ENCODE results near the gene ZNF626.

ZNF626 gene

GRCh38 chr19:20612711-20613316 is 48.6 kb downstream of the ZNF626 start:
- H3K9me3 ChIP-seq (replicated peaks in 1 of 2; ENCODE audit: control insufficient read depth in 2 of 2, insufficient read depth in 1 of 2, low read depth in 1 of 2, low read length in 2 of 2) = peaks cover 0 to 2% of the 10 kb centered on the region in 2 donors
- no peak overlapping the region for H2BK120ac ChIP-seq (ENCODE audit: low read depth, low read length)
- no peak overlapping the region for H3K9ac ChIP-seq (ENCODE audit: low read depth, low read length, poor library complexity)
- H3K4me2 ChIP-seq (ENCODE audit: insufficient read depth, low read length, poor library complexity, severe bottlenecking) = no peak overlapping the region
- no peaks in the 10 kb centered on the region for H3K36me3 ChIP-seq (replicated peaks in 1 of 2; ENCODE audit: control insufficient read depth in 2 of 2, insufficient read depth in 2 of 2, low read length in 2 of 2)
- no peak overlapping the region for H3K4me3 ChIP-seq (ENCODE audit: low read length in 2 of 2)
- H3K23ac ChIP-seq (ENCODE audit: low read depth, low read length, poor library complexity) = no peak overlapping the region
- no peak overlapping the region for H2BK5ac ChIP-seq (ENCODE audit: low read length)
- no peak overlapping the region for H3K18ac ChIP-seq (ENCODE audit: low read length)
- H2BK15ac ChIP-seq (ENCODE audit: low read length) = no peak overlapping the region
- H2AFZ ChIP-seq (ENCODE audit: low read length) = no peak overlapping the region
- H3K14ac ChIP-seq (ENCODE audit: low read length) = no peak overlapping the region
- H3K27ac ChIP-seq (replicated peaks; ENCODE audit: low read length) = no peak overlapping the region
- WGBS, 2 donors (ENCODE audit: extremely low coverage in 2 of 2, insufficient read length in 2 of 2, insufficient replicate concordance in 1 of 2) = no CpG with 5 or more reads among the region's 5 CpGs
- no peak overlapping the region for H4K8ac ChIP-seq (ENCODE audit: low read depth, low read length)
- no peak overlapping the region for H3K4ac ChIP-seq (ENCODE audit: low read length)
- DNase-seq (ENCODE audit: low spot score) = no peak
- H2AK5ac ChIP-seq (ENCODE audit: low read depth, low read length) = no peak overlapping the region
- no peak overlapping the region for H4K91ac ChIP-seq (ENCODE audit: low read depth, low read length, poor library complexity)
- no peak overlapping the region for H2BK12ac ChIP-seq (ENCODE audit: low read length)
- no peaks in the 10 kb centered on the region for H3K4me1 ChIP-seq (ENCODE audit: control insufficient read depth in 2 of 2, insufficient read depth in 1 of 2, low read depth in 1 of 2, low read length in 2 of 2)
- H3K79me1 ChIP-seq (ENCODE audit: low read depth, low read length) = no peaks in the 10 kb centered on the region
- no peaks in the 10 kb centered on the region for H3K27me3 ChIP-seq (ENCODE audit: control insufficient read depth in 3 of 3, insufficient read depth in 3 of 3, low read depth in 1 of 3, low read length in 3 of 3)

- Histone ChIP-seq H2AK5ac (ENCODE audit: low read depth, low read length) (no peak overlapping the region), H2BK5ac (ENCODE audit: low read length) (no peak overlapping the region), H3K9me3 (replicated peaks in 1 of 2; ENCODE audit: control insufficient read depth in 2 of 2, insufficient read depth in 1 of 2, low read depth in 1 of 2, low read length in 2 of 2) (peaks cover 0 to 2% of the 10 kb centered on the region in 2 donors), H3K4me1 (ENCODE audit: control insufficient read depth in 2 of 2, insufficient read depth in 1 of 2, low read depth in 1 of 2, low read length in 2 of 2) (no peaks in the 10 kb centered on the region), H3K4me3 (ENCODE audit: low read length in 2 of 2) (no peak overlapping the region), H3K36me3 (replicated peaks in 1 of 2; ENCODE audit: control insufficient read depth in 2 of 2, insufficient read depth in 2 of 2, low read length in 2 of 2) (no peaks in the 10 kb centered on the region), H3K18ac (ENCODE audit: low read length) (no peak overlapping the region), H3K23ac (ENCODE audit: low read depth, low read length, poor library complexity) (no peak overlapping the region), H4K8ac (ENCODE audit: low read depth, low read length) (no peak overlapping the region), H2BK15ac (ENCODE audit: low read length) (no peak overlapping the region), H3K14ac (ENCODE audit: low read length) (no peak overlapping the region), H2BK120ac (ENCODE audit: low read depth, low read length) (no peak overlapping the region), H2AFZ (ENCODE audit: low read length) (no peak overlapping the region), H3K4ac (ENCODE audit: low read length) (no peak overlapping the region), H4K91ac (ENCODE audit: low read depth, low read length, poor library complexity) (no peak overlapping the region), H3K27ac (replicated peaks; ENCODE audit: low read length) (no peak overlapping the region), H3K4me2 (ENCODE audit: insufficient read depth, low read length, poor library complexity, severe bottlenecking) (no peak overlapping the region), H3K9ac (ENCODE audit: low read depth, low read length, poor library complexity) (no peak overlapping the region), H3K27me3 (ENCODE audit: control insufficient read depth in 3 of 3, insufficient read depth in 3 of 3, low read depth in 1 of 3, low read length in 3 of 3) (no peaks in the 10 kb centered on the region), H3K79me1 (ENCODE audit: low read depth, low read length) (no peaks in the 10 kb centered on the region), H2BK12ac (ENCODE audit: low read length) (no peak overlapping the region)
- no peak for DNase-seq (ENCODE audit: low spot score)
- no CpG with 5 or more reads among the region's 6 CpGs for WGBS, 2 donors (ENCODE audit: extremely low coverage in 2 of 2, insufficient read length in 2 of 2, insufficient replicate concordance in 1 of 2)
Measured at GRCh38 chr19:20611866-20612265, 49.5 kb downstream of the ZNF626 start.

DNA sequence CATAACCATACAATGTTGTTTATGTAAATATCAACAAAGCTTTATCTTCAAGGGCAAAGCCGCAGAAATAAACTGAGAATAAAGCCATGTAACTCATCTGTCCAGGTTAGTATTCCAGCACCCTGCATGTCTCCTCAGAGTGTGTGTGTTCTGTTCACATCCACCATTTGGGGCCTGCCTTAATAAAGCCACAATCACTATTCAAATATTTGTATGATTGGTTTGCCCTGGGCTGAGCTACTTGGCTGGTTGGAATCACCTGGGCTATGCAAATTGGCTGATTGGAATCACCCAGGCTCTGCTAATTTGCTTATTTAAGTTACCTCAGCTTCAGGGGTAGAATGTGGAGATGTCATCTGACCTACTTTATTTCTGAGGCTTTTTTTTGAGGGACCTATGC is 53.4 kb downstream of the ZNF626 start:
- no peak overlapping the region for H4K8ac ChIP-seq (ENCODE audit: low read depth, low read length)
- H2BK12ac ChIP-seq (ENCODE audit: low read length) = no peak overlapping the region
- H3K27ac ChIP-seq (replicated peaks; ENCODE audit: low read length) = no peak overlapping the region
- no peak overlapping the region for H3K18ac ChIP-seq (ENCODE audit: low read length)
- H2BK5ac ChIP-seq (ENCODE audit: low read length) = no peak overlapping the region
- H3K79me1 ChIP-seq (ENCODE audit: low read depth, low read length) = no peaks in the 10 kb centered on the region
- H3K14ac ChIP-seq (ENCODE audit: low read length) = no peak overlapping the region
- DNase-seq (ENCODE audit: low spot score) = no peak
- H2AK5ac ChIP-seq (ENCODE audit: low read depth, low read length) = no peak overlapping the region
- H3K27me3 ChIP-seq (ENCODE audit: control insufficient read depth in 3 of 3, insufficient read depth in 3 of 3, low read depth in 1 of 3, low read length in 3 of 3) = no peaks in the 10 kb centered on the region
- no peaks in the 10 kb centered on the region for H3K4me1 ChIP-seq (ENCODE audit: control insufficient read depth in 2 of 2, insufficient read depth in 1 of 2, low read depth in 1 of 2, low read length in 2 of 2)
- no peaks in the 10 kb centered on the region for H3K9me3 ChIP-seq (replicated peaks in 1 of 2; ENCODE audit: control insufficient read depth in 2 of 2, insufficient read depth in 1 of 2, low read depth in 1 of 2, low read length in 2 of 2)
- H3K9ac ChIP-seq (ENCODE audit: low read depth, low read length, poor library complexity) = no peak overlapping the region
- no peak overlapping the region for H2AFZ ChIP-seq (ENCODE audit: low read length)
- no peak overlapping the region for H3K4me2 ChIP-seq (ENCODE audit: insufficient read depth, low read length, poor library complexity, severe bottlenecking)
- H3K23ac ChIP-seq (ENCODE audit: low read depth, low read length, poor library complexity) = no peak overlapping the region
- no peak overlapping the region for H2BK120ac ChIP-seq (ENCODE audit: low read depth, low read length)
- H2BK15ac ChIP-seq (ENCODE audit: low read length) = no peak overlapping the region
- no peak overlapping the region for H3K4ac ChIP-seq (ENCODE audit: low read length)
- H4K91ac ChIP-seq (ENCODE audit: low read depth, low read length, poor library complexity) = no peak overlapping the region
- H3K4me3 ChIP-seq (ENCODE audit: low read length in 2 of 2) = no peak overlapping the region
- no CpG with 5 or more reads among the region's 1 CpG for WGBS, 2 donors (ENCODE audit: extremely low coverage in 2 of 2, insufficient read length in 2 of 2, insufficient replicate concordance in 1 of 2)
- no peaks in the 10 kb centered on the region for H3K36me3 ChIP-seq (replicated peaks in 1 of 2; ENCODE audit: control insufficient read depth in 2 of 2, insufficient read depth in 2 of 2, low read length in 2 of 2)
